GM15510 (cell line): ENCODE data around the gene SRXN1.

Experiments
- POLR2A ChIP-seq: IDR thresholded peaks from 3 replicates; pipeline ENCODE4 v1.6.1; 2011; ENCODE audit warnings: borderline replicate concordance; ENCODE audit not compliant: insufficient read length; ENCODE audit errors: extremely low read depth

SRXN1 gene

DNA sequence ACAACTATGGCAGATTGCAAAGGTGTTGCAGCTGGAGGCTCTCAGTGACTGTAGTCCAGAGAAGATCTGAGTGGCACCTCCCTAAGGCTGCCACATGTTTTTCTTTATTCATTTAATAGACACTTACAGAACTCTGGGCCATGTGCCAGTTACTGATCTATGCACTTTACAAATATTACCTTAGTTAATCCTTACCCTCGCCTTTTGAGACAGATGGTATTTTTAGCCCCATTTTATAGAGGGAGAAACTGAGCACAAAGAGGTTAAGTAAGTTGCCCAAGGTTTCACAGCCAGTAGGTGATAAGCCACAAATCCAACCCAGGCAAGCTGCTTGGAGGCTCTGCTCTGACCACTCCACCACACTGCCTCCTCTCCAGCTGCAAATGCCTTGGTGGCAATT lies 29.1 kb upstream of the SRXN1 start:
- TF ChIP-seq POLR2A = no peak

DNA sequence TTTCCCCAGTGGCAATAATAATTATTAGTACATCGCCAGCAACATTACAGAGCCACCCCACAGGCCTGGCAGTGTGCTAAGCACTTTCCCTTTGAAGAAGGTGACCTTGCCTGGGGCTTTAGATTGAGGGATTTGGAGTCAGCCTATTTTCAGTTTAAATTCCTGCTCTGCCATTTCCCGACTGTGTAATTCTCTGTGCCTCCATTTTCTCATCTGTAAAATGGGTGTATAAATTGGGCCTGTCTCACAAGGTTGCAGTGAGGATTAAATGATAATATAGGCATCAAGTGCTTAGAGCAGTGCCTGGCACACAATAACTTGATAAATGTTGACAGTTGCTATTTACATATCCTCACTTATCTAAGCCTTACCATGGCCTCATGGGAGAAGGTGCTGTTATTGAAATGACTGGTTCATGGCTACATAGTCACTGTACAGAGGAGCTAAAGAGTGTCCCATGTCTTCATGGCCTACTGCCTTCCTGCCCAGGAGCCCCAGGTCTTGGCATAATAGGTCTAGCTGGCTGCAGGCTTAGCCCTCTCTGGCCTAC lies 27.7 kb upstream of the SRXN1 start:
- TF ChIP-seq POLR2A = no peak

DNA sequence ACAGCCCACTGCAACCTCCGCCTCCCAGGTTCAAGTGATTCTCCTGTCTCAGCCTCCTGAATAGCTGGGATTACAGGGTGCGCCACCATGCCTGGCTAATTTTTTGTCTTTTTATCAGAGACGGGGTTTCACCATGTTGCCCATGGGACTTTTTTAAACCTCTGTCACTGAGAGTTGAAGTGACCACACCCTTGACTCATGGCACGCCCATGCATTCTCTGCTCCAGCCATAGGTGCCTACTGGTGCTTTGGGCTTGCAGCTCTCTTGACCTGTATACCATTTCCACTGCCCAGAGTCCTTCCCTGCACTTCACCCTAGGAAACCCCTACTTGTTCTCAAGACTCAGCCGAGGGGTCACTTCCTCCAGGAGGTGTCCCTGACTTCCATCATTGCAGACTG lies 25.0 kb upstream of the SRXN1 start:
- no peak for TF ChIP-seq POLR2A

DNA sequence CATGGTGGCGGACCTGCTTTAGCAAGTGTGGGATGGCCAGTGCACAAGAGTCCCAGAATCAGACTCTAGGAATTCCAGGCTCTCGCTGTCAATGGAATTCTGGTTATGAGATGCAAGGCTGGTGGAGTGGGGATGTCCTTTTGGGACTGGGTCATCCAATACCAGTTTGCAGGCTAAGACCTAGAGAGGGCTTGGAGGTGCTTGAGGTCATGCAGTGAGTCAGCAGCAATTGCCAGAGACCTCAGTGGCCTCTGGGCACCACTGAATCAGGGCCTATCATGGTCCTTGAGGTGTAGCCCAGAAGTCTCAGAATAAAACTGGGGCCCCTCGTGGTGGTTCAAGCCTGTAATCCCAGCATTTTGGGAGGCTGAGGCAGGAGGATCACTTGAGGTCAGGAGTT lies 24.0 kb upstream of the SRXN1 start:
- TF ChIP-seq POLR2A = no peak

DNA sequence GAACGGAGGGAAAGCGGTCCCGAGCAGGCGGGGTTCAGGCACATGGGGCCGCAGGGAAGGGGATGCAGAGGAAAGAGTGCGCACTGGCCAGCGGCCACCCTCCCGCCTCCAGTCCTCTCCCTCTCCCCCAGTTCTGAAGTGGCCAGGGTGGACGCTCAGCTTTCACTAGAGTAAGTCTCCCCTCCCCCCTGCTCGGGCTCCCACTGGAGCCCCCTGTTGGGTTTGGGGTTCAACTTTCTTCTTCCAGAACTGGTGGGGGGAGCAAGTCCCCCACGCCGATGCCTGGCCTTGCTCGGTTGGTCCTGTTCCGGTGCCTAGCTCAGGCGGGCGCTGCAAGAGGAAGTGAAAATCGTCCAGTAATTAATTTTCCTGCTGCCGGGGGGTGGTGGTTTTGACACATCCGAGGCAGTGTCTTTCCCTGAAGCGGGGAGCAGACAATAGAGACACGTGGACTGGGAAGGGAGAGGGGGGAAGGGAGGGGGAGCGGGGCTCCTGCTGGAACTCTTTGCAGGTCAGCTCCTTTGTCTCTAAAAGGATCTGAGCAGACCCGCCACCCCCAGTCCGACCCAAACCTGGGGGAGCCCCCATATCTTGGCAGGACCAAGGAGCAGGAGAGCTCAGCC lies 23.4 kb upstream of the SRXN1 start:
- TF ChIP-seq POLR2A = no peak

DNA sequence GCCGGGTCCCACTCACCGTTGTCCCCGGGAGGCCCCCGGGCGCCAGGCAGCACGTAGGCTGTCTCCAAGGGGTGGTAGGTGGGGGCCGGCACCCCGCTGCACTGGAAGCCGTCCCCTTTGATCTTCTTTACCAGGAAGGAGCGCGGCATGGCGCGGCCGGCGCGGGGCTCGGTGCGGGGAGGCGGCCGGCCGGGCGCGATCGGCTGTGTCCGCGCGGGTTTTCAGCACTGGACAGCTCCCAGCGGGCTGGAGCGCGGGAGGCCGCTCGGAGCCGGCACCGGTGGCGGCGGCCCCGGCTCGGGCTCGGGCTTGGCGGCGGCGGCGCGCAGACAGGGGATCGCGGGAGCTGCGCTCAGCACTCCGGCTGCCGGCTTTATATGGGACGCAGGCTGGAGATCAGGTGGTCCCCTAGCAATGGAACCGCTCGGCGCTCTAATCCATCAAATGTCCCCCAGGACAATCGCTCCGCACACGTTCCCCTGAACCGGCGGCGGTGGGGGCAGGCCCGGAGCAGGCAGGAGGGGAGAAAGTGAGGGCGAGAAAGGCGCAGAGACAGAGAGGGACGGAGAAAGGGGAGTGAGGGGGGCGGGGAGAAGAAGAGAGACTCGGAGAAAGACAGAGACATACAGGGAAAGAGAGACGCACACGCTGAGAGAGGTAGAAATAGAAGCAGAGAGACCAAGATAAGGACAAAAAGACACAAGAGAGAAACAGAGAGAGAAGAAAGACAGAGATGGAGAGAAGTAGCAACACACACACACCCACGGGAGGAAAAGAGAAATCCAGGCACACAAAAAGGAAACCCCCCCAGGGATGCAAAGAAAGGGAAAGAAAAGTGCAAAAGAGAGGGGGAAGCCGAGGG lies 22.7 kb upstream of the SRXN1 start, which contains the start of gene SCRT2:
Gene SCRT2, minus strand, starts transcription at position 350 of the 862 bp plus-strand sequence. Its CDS starts 201 bp downstream, at position 149.
- TF ChIP-seq POLR2A = no peak

DNA sequence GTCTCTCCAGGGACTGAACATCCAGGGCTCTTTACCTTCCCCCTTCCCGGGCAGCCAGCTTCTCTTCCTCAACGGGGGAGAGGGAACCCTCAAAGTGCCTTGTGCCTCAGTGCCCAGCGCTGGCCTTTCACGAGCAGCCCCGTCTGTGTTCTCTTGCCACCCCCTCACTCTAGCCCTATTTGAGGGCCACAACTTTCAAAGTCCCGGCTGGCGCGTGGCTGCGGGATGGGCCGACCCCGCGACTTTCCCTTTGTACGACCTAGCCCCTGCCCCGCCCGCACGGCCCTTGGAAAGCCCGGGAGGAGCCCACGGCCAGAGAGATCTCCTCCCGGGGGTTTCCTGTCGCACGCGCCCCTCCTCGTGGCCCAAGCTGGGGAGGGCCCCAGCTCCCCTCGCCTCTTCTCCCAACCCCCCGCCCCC lies 22.0 kb upstream of the SRXN1 start:
- TF ChIP-seq POLR2A = no peak

DNA sequence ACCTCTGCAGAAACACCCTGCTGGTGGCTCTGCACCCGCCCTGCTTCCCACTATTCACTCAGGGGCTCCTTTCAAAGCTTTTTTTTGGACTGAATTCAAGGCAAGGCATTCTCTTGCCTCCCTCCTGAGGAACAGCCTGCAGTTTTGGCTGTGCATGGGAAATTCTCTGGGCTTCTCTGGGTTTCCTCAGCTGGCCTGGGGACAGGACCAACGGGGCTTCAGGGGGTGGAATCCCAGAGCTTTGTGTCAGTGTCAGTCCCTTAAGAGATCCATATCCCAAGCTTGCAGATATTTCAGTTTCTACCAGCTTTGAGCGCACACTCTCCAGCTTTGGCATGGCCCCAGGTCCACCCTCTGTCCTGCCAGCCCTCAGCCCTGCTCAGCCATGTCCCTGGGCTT lies 20.6 kb upstream of the SRXN1 start:
- TF ChIP-seq POLR2A = no peak

DNA sequence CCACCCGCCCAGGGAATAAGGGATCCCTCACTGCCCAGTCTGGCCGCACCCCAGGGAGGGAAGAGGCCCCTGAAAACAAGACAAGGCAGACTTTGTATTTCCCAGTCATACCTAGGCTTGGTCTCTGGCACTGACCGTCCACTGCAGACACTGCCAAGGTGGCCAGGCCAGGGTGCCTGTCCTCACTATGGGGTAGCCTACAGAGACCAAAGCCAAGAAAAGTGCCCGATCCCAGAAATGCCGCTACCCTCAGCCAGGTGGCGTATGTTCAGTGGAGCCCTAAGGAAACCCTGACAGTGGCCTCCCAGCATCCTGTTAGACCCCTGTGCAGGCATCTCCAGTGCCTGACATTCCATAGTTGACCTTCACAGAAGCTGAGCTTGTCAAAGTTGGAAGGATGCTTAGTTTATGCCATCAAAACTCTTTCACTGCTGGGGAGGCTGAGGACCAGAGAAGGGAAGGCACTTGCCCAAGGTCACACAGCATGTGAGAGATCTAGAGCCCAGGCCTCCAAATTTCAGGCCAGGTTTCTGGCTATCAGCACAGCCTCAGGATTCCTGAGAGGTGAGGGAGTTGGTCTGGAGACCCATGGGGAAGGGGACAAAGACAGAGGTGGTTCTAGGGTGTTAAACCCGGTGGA lies 20.1 kb upstream of the SRXN1 start:
- no peak for TF ChIP-seq POLR2A

DNA sequence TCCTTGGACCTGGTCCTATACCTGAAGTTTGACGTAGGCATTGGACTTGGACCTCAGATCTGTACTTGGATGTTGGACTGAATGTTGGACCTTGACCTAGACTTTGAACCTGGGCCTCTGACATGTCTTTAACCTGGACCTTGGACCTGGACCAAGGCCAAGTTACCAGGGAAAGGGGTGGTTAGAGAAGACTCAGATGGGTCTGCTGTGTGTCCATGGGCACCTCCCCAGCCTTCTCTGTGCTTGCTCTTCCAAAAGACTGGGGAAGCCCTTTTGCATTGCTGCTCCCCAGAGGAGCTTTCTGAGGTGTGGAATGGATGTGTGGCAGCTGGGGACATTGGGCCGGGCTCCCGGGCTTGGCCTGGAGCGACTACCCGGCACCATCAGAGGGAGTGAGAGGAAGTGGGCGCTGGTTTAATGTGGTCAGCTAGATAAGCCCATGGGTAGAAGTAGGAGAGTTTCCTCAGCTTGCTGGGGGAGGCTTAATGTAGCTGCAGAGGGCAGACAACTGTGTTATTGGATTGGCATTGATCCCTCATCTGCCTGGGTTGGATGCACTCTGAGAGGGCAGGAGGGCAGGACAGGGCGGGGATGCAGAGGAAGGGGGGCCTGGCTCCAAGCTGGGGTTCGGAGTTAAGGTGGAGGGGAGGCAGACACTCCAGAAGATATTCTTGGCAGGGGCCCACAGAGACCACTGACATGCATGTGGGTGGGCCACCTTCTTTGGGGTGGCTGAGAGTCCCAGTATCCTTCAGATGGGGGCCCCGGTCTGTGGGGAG lies 18.4 kb upstream of the SRXN1 start:
- no peak for TF ChIP-seq POLR2A

DNA sequence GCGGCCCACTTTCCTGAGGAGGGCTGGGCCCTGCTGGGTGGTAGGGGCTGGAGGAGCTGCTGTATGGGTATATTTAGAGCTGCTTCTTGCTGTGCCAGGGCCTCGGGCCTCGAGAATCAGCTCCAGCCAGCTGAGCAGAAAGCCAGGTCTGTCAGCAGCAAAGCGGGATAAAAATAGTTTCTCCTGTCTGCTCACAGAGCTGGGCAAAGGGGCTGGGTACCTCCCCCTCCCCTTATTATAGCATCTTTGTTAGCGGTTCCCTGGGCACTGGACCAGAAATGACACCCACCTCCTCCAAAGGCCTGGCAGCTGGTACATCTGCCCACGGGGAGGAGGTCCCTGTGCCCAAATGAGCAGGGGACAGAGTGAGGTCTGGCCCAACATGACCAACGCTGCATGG lies 16.6 kb upstream of the SRXN1 start:
- TF ChIP-seq POLR2A = no peak

DNA sequence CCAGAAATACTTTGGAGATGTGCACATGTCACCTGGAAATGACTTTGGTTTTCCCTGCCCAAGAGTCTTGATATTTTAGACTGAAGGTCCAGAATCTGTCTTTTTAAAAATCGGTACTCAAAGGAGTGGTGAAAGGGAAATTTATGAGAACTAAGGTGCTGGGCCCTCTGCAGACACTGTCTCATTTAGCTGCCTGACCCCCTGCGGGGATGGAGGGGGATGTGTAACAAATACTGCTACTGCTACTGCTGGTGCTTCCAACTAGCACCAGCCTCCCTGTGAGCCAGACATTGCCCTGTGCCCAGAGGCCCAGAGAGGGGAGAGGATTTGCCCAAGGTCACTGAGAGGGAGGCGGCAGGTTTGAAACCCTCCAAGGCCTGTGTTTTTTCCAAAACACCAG lies 15.6 kb upstream of the SRXN1 start:
- no peak for TF ChIP-seq POLR2A

DNA sequence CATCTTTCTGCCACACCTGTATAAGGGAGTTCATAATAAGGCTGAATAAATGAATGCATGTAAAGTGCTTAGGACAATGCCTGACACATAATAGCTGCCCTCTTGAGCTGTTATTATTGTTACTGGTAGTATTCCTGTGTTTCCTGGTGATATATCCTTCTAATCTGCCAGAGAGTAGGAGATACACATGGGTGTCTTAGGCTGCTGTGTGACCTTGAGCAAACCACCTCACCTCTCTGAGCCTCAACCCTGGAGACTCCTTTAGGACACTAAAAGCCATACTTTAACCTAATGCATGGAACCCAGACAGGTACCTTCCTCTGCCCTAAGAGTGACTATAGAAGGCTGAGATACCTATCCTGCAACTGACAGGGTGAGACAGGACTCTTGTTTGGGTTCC lies 15.1 kb upstream of the SRXN1 start:
- no peak for TF ChIP-seq POLR2A

DNA sequence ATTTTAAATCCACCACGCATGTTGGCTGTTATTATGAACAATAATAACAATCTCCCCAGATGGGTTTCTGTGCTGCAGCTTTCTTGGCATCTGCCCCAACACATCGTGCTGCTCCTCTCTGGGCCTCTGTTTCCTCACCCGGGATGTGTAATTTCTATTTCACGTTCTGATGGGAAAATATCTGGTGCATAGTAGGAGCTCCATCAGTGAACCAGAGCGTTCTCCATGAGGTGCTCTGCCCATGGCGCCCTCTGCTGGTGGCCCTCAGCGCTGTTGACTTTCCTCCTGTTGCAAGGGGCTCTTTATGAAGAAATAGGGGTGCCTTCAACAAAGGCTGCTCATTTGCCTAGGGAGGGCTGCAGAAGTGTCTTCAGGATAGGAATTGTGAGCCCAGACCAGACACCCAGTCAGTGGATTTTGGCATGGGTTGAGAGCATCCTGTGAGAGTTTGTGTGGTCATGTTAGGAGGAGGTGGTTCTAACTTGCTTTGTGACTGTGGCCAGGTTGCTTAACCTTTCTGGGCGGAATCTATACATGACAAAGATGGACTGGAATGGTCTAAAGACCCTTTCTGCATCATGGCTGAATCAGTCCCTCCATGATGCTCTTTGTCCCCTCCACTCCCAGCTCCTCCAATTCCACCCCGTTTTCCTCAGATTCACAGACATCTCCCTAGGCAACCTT lies 14.5 kb upstream of the SRXN1 start:
- TF ChIP-seq POLR2A = no peak

DNA sequence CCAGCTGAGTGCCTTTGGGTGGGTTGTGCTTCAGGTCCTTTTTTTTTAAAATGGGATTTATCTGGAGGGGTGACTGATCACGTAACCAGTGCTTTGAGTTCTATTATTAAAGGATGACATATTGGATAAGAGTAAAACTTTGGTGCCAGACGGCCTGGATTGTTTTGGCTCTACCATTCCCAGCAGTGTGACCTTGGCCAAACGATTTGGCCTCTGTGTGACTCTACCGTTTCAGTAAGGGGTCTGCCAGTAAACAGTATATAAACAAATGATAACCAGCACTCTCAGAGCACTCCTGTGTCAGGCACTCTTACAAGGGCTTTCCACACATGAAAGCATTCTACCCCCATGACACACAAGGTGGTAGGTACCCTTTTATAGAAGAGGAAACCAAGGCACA lies 13.9 kb upstream of the SRXN1 start:
- no peak for TF ChIP-seq POLR2A

DNA sequence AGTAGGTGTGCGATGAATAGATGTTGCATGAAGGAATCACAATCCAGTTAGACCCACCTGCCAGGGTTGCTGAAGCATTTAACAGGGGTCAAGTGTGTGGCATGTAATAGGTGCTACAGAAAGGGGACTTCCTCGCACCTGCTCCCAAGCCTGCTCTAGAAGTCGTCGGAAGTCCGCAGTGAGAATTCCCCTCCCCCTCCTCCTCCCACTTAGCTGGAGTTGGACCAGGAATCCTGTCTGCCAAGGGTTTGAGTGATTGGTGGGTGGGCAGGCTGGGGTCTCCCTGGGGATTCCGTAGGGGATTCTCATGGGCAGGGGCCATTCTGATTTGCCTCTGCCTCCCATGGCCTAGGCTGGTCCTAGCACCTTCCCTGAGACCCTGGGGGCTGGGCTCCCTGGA lies 12.3 kb upstream of the SRXN1 start:
- no peak for TF ChIP-seq POLR2A
